Measurements from ENCODE around the gene ACTN4.

Gene ACTN4

DNA sequence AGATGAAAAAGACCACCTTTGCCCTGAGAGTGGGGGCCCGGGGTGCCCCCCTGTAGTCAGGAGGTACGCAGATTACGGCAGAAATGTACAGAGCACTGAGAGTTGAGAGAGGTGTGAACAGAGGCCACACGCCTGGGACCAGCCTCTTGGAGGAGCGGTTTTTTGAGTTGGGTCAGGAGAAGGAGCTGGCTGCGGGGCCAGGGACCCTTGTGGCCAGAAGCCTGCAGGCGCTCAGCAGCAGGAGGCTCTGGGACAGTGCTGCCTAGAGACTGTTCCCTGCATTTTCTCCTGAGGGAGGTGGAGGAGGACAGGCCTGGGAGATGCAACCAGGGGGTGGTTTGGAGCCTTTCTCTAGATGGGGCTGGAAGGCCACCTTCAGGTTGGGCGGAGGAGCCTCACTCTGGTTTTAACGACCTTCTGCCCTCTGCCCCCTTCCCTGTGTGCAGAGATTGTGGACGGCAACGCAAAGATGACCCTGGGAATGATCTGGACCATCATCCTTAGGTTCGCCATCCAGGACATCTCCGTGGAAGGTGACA lies 57.1 kb downstream of the ACTN4 start:
- no CpG with 5 or more reads among the region's 13 CpGs for WGBS (ENCODE audit: insufficient coverage, insufficient read length)
- Histone ChIP-seq H3K4me1 (ENCODE audit: control insufficient read depth, insufficient read depth, low read length) (no peaks in the 10 kb centered on the region), H3K27ac (ENCODE audit: low read length) (no peak overlapping the region), H3K4me3 (ENCODE audit: low read length) (no peak overlapping the region), H3K36me3 (ENCODE audit: control insufficient read depth, insufficient read depth, low read length) (peaks cover 62% of the 10 kb centered on the region), H3K27me3 (ENCODE audit: control insufficient read depth, insufficient read depth, low read length) (no peaks in the 10 kb centered on the region), H3K9me3 (ENCODE audit: control insufficient read depth, insufficient read depth, low read length) (no peaks in the 10 kb centered on the region)
- DNase-seq (ENCODE audit: low read depth, low spot score): no peak

DNA sequence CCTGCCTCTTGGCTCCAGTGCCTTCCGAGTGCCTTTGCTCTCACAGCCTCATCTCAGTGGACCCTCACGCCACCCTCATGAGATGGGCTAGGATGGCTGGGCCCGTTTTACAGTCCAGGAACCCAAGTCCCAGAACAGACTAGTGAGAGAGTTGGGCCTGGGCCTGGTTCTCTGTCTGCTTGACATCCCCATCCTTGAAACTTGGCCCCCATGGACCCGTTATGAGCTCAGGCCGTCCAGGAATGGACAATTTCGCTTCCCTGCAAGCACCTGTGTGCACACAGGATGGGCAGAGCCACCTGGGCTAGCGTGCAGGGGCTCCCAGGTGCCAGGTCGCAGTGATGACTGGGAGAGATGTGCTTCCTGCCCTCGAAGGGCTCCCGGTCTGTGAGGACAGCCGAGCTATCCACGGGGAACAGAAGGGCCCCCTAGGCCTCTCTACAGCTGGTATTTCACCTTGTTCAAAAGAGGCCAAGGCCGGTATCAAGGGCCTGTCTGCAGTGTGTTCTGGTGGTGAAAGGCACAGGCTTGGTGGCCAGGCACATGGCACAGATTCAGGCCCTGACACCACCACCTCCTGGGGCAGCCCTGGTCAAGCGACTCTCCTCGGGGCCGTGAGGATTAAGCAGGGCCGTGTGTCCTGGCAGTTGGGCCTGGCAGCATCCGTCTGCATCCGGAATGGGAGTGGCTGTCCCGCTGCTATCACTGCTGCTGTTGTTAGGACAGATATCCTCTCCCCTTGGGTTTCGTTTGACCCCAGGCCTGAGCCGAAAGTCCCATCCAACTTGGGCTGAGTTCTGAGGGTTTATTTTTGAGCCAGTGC lies 58.0 kb downstream of the ACTN4 start:
- Histone ChIP-seq H3K9me3 (ENCODE audit: control insufficient read depth, insufficient read depth, low read length) (no peaks in the 10 kb centered on the region), H3K27ac (ENCODE audit: low read length) (no peak overlapping the region), H3K4me1 (ENCODE audit: control insufficient read depth, insufficient read depth, low read length) (no peaks in the 10 kb centered on the region), H3K4me3 (ENCODE audit: low read length) (no peak overlapping the region), H3K27me3 (ENCODE audit: control insufficient read depth, insufficient read depth, low read length) (no peaks in the 10 kb centered on the region), H3K36me3 (ENCODE audit: control insufficient read depth, insufficient read depth, low read length) (peaks cover 68% of the 10 kb centered on the region)
- no CpG with 5 or more reads among the region's 22 CpGs for WGBS (ENCODE audit: insufficient coverage, insufficient read length)
- DNase-seq (ENCODE audit: low read depth, low spot score): no peak

DNA sequence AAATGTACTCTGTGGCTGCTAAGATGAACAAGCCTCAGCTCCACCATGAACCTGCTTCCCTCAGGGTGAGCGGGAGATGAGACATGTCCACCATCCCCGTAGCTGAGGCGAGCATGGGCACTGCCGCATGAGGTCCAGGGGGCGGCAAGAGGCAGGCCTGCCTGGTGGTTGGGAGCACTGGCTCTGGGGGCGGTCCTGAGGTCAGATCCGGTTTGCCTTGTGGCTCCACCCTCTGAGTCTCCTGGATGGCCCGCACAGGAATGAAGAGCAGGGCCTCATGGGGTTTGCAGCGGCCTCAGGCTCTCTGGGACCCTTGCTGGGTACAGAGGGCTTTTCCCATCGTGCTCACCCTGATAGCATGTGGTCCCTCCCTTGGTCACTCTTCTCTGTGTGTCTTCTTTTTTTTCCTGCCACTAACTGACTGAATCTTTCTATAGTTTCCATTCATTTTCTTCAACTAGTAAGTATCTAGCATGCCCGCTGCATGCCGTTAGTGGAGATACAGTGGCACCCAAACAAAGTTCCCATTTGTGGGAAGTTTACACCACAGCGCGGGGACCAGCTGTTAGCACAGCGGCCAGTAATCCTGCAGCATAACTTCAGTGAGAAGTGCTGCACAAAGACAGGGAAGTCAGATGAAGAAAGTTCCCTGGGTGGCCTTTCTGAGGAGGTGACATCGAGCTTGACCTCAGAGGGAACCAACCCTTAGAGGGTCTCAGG lies 59.5 kb downstream of the ACTN4 start:
- no CpG with 5 or more reads among the region's 16 CpGs for WGBS (ENCODE audit: insufficient coverage, insufficient read length)
- H3K4me1 ChIP-seq (ENCODE audit: control insufficient read depth, insufficient read depth, low read length): no peaks in the 10 kb centered on the region
- DNase-seq (ENCODE audit: low read depth, low spot score): no peak
- H3K9me3 ChIP-seq (ENCODE audit: control insufficient read depth, insufficient read depth, low read length): no peaks in the 10 kb centered on the region
- no peak overlapping the region for H3K4me3 ChIP-seq (ENCODE audit: low read length)
- H3K27ac ChIP-seq (ENCODE audit: low read length): no peak overlapping the region
- peaks cover 81% of the 10 kb centered on the region for H3K36me3 ChIP-seq (ENCODE audit: control insufficient read depth, insufficient read depth, low read length)
- no peaks in the 10 kb centered on the region for H3K27me3 ChIP-seq (ENCODE audit: control insufficient read depth, insufficient read depth, low read length)

DNA sequence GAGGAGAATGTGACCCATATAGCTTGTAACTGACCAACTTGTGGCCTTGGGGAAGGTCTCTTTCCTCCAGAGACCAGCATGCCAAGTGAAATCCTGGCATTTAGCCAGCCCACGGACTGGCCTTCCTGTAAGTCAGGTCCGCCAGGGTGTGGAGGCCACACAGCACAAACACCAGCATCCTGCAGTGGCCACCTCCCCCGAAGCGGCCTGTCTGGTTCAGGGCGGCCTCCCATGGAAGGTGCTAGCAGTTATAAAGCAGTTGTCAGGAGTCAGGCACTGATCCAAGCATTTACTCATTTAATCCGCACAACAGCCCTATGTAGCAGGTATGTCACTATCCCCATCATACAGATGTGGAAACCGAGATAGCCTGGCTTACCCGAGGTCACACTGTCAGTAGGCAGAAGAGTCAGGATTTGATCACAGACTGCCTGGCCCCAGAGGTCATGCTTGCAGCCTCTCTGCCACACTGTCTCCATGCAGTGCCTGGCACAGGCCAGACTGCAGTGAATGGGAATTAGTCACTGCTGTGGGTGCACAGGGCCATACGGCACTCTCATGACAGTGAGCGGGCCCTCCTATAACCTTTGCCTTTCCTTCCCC lies 60.2 kb downstream of the ACTN4 start:
- no peak for DNase-seq (ENCODE audit: low read depth, low spot score)
- WGBS (ENCODE audit: insufficient coverage, insufficient read length): no CpG with 5 or more reads among the region's 10 CpGs
- Histone ChIP-seq H3K27ac (ENCODE audit: low read length) (no peak overlapping the region), H3K4me3 (ENCODE audit: low read length) (no peak overlapping the region), H3K36me3 (ENCODE audit: control insufficient read depth, insufficient read depth, low read length) (peaks cover 81% of the 10 kb centered on the region), H3K4me1 (ENCODE audit: control insufficient read depth, insufficient read depth, low read length) (no peaks in the 10 kb centered on the region), H3K9me3 (ENCODE audit: control insufficient read depth, insufficient read depth, low read length) (no peaks in the 10 kb centered on the region), H3K27me3 (ENCODE audit: control insufficient read depth, insufficient read depth, low read length) (no peaks in the 10 kb centered on the region)

DNA sequence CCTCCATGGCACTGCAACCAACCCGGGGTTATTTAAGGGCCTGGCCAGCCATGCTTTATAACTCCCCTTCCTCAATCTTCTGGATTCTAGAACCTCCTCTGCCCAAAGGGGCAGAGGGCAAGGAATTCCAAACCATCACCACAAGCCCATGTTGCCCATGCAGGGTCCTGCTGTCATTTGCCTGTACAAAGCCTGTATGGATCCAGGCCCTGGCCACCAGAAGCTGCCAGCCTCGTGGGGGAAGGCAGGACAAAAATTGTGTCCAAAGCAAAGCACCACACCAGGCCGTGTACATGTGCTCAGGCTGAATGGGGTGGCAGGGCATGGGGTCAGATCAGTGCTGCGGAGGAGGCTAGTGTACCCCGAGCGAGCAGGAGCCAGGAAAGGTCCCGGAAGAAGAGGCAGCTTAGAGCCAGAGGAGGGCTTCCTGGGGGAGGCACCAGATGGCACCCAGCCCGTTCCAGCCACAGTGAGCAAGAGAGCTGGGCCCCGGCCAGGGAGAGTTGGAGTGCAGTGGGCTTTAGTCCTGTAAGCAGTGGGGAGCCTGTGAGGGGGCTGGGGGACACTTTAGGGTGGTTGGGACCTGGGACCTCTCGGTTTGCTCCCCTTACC lies 61.1 kb downstream of the ACTN4 start:
- no peak for DNase-seq (ENCODE audit: low read depth, low spot score)
- Histone ChIP-seq H3K27me3 (ENCODE audit: control insufficient read depth, insufficient read depth, low read length) (no peaks in the 10 kb centered on the region), H3K36me3 (ENCODE audit: control insufficient read depth, insufficient read depth, low read length) (peaks cover 86% of the 10 kb centered on the region), H3K4me3 (ENCODE audit: low read length) (no peak overlapping the region), H3K9me3 (ENCODE audit: control insufficient read depth, insufficient read depth, low read length) (no peaks in the 10 kb centered on the region), H3K27ac (ENCODE audit: low read length) (no peak overlapping the region), H3K4me1 (ENCODE audit: control insufficient read depth, insufficient read depth, low read length) (no peaks in the 10 kb centered on the region)
- no CpG with 5 or more reads among the region's 10 CpGs for WGBS (ENCODE audit: insufficient coverage, insufficient read length)

DNA sequence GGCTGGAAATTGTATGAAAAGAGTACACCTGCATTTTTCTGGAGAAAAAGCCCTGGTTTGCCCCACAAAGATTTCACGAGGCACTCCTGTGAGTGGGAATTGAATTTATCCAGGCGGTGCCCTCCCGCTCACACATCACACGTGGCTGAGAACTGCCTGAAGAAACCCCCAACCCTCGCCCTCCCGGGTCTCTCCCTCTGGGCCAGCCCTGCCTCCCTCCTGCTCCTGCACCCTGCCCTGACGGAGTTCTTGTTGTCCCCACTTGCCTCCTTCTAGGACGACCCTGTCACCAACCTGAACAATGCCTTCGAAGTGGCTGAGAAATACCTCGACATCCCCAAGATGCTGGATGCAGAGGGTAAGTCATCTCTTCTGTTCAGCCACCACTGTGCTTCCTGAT lies 61.7 kb downstream of the ACTN4 start:
- no CpG with 5 or more reads among the region's 10 CpGs for WGBS (ENCODE audit: insufficient coverage, insufficient read length)

DNA sequence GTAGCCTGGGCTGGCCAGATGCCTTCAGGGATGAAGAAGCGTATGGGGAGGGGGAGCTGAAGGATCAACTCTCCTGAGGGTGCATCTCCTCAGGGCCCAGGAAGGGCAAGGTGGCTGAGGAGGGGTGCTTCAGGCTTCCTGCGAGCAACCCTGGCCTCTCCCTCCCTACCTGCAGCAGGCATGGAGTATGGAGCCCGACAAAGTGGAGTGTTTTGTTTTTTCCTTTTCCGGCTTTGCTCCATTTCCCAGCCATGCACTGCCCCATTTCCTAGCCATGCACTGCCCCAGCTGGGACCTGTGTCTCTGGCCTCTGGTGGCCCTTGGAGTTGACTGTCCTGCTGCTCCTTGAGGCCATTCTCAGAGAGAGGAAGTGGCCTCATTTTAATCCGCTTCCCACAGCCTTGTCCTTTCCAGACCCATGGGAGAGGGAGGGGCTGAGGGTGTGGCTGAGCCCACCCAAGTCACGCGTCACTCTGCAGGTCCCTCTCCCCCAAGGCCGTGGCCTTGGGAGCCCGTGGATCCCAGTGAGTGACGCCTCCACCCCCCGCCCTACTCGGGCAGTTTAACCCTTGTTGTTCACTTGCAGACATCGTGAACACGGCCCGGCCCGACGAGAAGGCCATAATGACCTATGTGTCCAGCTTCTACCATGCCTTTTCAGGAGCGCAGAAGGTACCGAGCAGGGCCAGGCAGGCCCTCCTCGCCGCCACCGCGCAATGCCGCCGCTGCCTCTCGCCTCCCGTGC lies 62.4 kb downstream of the ACTN4 start:
- Histone ChIP-seq H3K27ac (ENCODE audit: low read length) (no peak overlapping the region), H3K4me1 (ENCODE audit: control insufficient read depth, insufficient read depth, low read length) (no peaks in the 10 kb centered on the region), H3K9me3 (ENCODE audit: control insufficient read depth, insufficient read depth, low read length) (no peaks in the 10 kb centered on the region), H3K27me3 (ENCODE audit: control insufficient read depth, insufficient read depth, low read length) (no peaks in the 10 kb centered on the region), H3K4me3 (ENCODE audit: low read length) (no peak overlapping the region), H3K36me3 (ENCODE audit: control insufficient read depth, insufficient read depth, low read length) (peaks cover 78% of the 10 kb centered on the region)
- WGBS (ENCODE audit: insufficient coverage, insufficient read length): no CpG with 5 or more reads among the region's 27 CpGs
- DNase-seq (ENCODE audit: low read depth, low spot score): no peak

More for the DNA sequence above, 61.7 kb downstream of the ACTN4 start:
- no peaks in the 10 kb centered on the region for H3K9me3 ChIP-seq (ENCODE audit: control insufficient read depth, insufficient read depth, low read length)
- no peak overlapping the region for H3K27ac ChIP-seq (ENCODE audit: low read length)
- no peak for DNase-seq (ENCODE audit: low read depth, low spot score)
- H3K4me1 ChIP-seq (ENCODE audit: control insufficient read depth, insufficient read depth, low read length): no peaks in the 10 kb centered on the region
- no peak overlapping the region for H3K4me3 ChIP-seq (ENCODE audit: low read length)
- peaks cover 80% of the 10 kb centered on the region for H3K36me3 ChIP-seq (ENCODE audit: control insufficient read depth, insufficient read depth, low read length)
- no peaks in the 10 kb centered on the region for H3K27me3 ChIP-seq (ENCODE audit: control insufficient read depth, insufficient read depth, low read length)

DNA sequence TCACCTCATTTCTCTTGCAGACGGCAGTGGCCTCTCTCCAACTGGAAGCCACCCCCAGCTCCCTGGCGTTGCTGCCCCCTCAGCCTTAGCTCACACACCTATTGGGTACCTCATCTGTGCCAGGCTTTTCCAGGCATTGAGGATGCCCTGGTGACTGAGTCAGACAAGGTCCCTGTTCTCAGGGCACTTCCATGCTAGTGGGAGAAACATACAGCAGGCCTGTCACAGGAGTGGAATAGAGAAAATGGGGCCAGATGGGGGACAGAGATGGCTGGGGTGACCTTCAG lies 62.9 kb downstream of the ACTN4 start:
- peaks cover 73% of the 10 kb centered on the region for H3K36me3 ChIP-seq (ENCODE audit: control insufficient read depth, insufficient read depth, low read length)
- H3K27ac ChIP-seq (ENCODE audit: low read length): no peak overlapping the region
- no peak for DNase-seq (ENCODE audit: low read depth, low spot score)
- no peak overlapping the region for H3K4me3 ChIP-seq (ENCODE audit: low read length)
- WGBS (ENCODE audit: insufficient coverage, insufficient read length): no CpG with 5 or more reads among the region's 2 CpGs
- H3K27me3 ChIP-seq (ENCODE audit: control insufficient read depth, insufficient read depth, low read length): no peaks in the 10 kb centered on the region
- H3K9me3 ChIP-seq (ENCODE audit: control insufficient read depth, insufficient read depth, low read length): no peaks in the 10 kb centered on the region
- H3K4me1 ChIP-seq (ENCODE audit: control insufficient read depth, insufficient read depth, low read length): no peaks in the 10 kb centered on the region

DNA sequence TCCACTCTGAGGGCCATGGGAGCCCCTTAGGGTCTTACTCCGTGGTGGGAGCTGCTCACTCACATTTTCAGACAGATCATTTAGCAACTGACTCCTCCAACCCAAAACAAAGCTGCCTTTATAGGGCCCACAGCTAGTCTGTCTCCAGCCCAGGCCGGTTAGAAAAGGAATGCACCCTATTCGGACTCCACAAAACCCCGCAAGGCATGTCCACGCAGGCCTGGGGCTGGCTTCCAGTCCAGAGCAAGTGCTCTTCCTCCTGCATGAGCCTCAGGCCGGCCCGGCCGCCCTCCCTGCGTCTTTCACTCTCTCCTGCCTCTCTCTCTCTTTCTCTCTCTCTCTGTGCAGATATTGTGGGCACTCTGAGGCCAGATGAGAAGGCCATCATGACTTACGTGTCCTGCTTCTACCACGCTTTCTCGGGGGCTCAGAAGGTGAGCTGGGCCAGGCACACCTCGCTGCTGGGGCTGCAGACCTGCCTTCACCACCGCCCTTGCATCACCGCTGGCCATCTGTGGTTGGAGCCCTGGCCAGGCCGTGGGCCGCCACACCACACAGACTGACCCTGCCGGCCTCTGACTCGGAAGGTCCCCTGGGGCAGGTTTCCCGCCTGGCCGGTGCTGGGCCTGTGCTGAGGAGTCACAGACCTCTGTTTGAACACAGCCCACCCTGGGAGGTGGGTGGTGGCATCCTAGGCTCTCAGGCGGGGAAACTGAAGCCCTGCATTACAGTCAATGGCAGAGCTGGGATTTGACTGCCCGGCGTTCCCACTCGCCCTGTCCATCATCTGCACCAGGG lies 63.7 kb downstream of the ACTN4 start:
- Histone ChIP-seq H3K4me3 (ENCODE audit: low read length) (no peak overlapping the region), H3K36me3 (ENCODE audit: control insufficient read depth, insufficient read depth, low read length) (peaks cover 65% of the 10 kb centered on the region), H3K27me3 (ENCODE audit: control insufficient read depth, insufficient read depth, low read length) (no peaks in the 10 kb centered on the region), H3K9me3 (ENCODE audit: control insufficient read depth, insufficient read depth, low read length) (no peaks in the 10 kb centered on the region), H3K4me1 (ENCODE audit: control insufficient read depth, insufficient read depth, low read length) (no peaks in the 10 kb centered on the region), H3K27ac (ENCODE audit: low read length) (no peak overlapping the region)
- DNase-seq (ENCODE audit: low read depth, low spot score): no peak
- WGBS (ENCODE audit: insufficient coverage, insufficient read length): no CpG with 5 or more reads among the region's 25 CpGs
